DOHH2 (cell line): Measurements from ENCODE around the gene SGSH.

Experiments
- CTCF ChIP-seq: fragments of 200-600 bp; sonication (generic); IDR thresholded peaks from one replicate; pipeline ENCODE4 v1.5.1; 2014; ENCODE audit warnings: antibody characterized with exemption, mild to moderate bottlenecking, low read depth, low read length; ENCODE audit not compliant: poor library complexity, severe bottlenecking
- EZH2phosphoT487 ChIP-seq: fragments of 200-600 bp; sonication (generic); IDR thresholded peaks from 2 replicates; pipeline ENCODE4 v1.6.1; 2017; ENCODE audit warnings: borderline replicate concordance, mild to moderate bottlenecking, antibody characterized with exemption, low read length, moderate library complexity, mixed read lengths

- TF ChIP-seq CTCF (no peak), EZH2phosphoT487 (no peak)
Observed at GRCh38 chr17:80264205-80265075, 44.3 kb upstream of the SGSH start.
